Left ventricle myocardium inferior (tissue), 1 donor: ENCODE measurements around the gene ATP8B2. TPM values are rescaled to one million over a fixed set of nuclear protein-coding genes. Genes with fewer than 3 reads are reported as not detected.

Experiments
- DNase-seq: peaks from one replicate; pipeline ENCODE4 v3.0.0-alpha.2; 2020
- H3K27ac ChIP-seq: fragments of 200-600 bp; replicated peaks from 2 replicates; pipeline ENCODE4 v1.8.0; 2021
- H3K27me3 ChIP-seq: fragments of 200-600 bp; 2 replicates; pipeline ENCODE4 v1.8.0; 2021; ENCODE audit warnings: low read depth
- H3K36me3 ChIP-seq: fragments of 200-600 bp; 2 replicates; pipeline ENCODE4 v1.8.0; 2021
- H3K4me1 ChIP-seq: fragments of 200-600 bp; 2 replicates; pipeline ENCODE4 v1.8.0; 2021
- H3K4me3 ChIP-seq: fragments of 200-600 bp; 2 replicates; pipeline ENCODE4 v1.8.0; 2021; ENCODE audit warnings: mild to moderate bottlenecking, moderate library complexity
- H3K9me3 ChIP-seq: fragments of 200-600 bp; replicated peaks from 2 replicates; pipeline ENCODE4 v1.8.0; 2021
- CTCF ChIP-seq: fragments of 200-600 bp; IDR thresholded peaks from 2 replicates; pipeline ENCODE4 v1.8.0; 2021; ENCODE audit warnings: antibody characterized with exemption, mild to moderate bottlenecking, borderline replicate concordance
- intact Hi-C: fragments of 100-400 bp; cut with micrococcal nuclease; formaldehyde crosslinking; loops from one replicate; pipeline ENCODE4 v1.11.0; 2022
- total RNA-seq: library from RNA; stranded (reverse); fragmentation: NEBNext Ultra II Directional; extraction: Animal tissue kit (Norgen Biotek cat#: 25700); gene quantifications from one replicate; pipeline ENCODE4 v1.2.1, GENCODE V29; 2021
- donor health status: DM: no; HTN: yes; CAD: no; lungs with severe emphysema.

Gene ATP8B2
- total RNA-seq, 1 donor from 2014 or later, result 11.8 TPM

GRCh38 chr1:154344977-154345837 lies 19.9 kb downstream of the ATP8B2 start:
- peaks cover 15% of the 10 kb centered on the region for H3K4me1 ChIP-seq
- H3K36me3 ChIP-seq, result peaks cover 91% of the 10 kb centered on the region
- no peak for DNase-seq
- H3K9me3 ChIP-seq, result no peaks in the 10 kb centered on the region
- H3K27ac ChIP-seq, result no peak overlapping the region
- H3K27me3 ChIP-seq, result no peaks in the 10 kb centered on the region
- TF ChIP-seq CTCF, result peak; percentile 54
- H3K4me3 ChIP-seq, result no peak overlapping the region
- intact Hi-C loops, result no loop called here

GRCh38 chr1:154346276-154346917 lies 21.1 kb downstream of the ATP8B2 start:
- H3K9me3 ChIP-seq, result no peaks in the 10 kb centered on the region
- H3K4me1 ChIP-seq, result peaks cover 15% of the 10 kb centered on the region
- intact Hi-C loops, result no loop called here
- no peak overlapping the region for H3K27ac ChIP-seq
- no peak overlapping the region for H3K4me3 ChIP-seq
- no peak for TF ChIP-seq CTCF
- no peak for DNase-seq
- H3K27me3 ChIP-seq, result no peaks in the 10 kb centered on the region
- H3K36me3 ChIP-seq, result peaks cover 79% of the 10 kb centered on the region

- Histone ChIP-seq H3K36me3 (peaks cover 64% of the 10 kb centered on the region), H3K4me1 (peaks cover 19% of the 10 kb centered on the region), H3K4me3 (no peak overlapping the region), H3K27me3 (no peaks in the 10 kb centered on the region), H3K9me3 (no peaks in the 10 kb centered on the region), H3K27ac (no peak overlapping the region)
- DNase-seq, result no peak
- TF ChIP-seq CTCF, result no peak
- intact Hi-C loops, result no loop called here
Observed at GRCh38 chr1:154347961-154348360, 22.6 kb downstream of the ATP8B2 start.

- intact Hi-C loops, result no loop called here
- H3K9me3 ChIP-seq, result no peaks in the 10 kb centered on the region
- H3K27me3 ChIP-seq, result no peaks in the 10 kb centered on the region
- H3K4me1 ChIP-seq, result peaks cover 24% of the 10 kb centered on the region
- TF ChIP-seq CTCF, result no peak
- no peak for DNase-seq
- peaks cover 58% of the 10 kb centered on the region for H3K36me3 ChIP-seq
- H3K4me3 ChIP-seq, result no peak overlapping the region
- H3K27ac ChIP-seq, result peak overlapping the region; percentile 34
Observed at GRCh38 chr1:154348429-154349076, 23.2 kb downstream of the ATP8B2 start.

GRCh38 chr1:154349121-154349520 lies 23.8 kb downstream of the ATP8B2 start:
- no peaks in the 10 kb centered on the region for H3K27me3 ChIP-seq
- peaks cover 25% of the 10 kb centered on the region for H3K4me1 ChIP-seq
- intact Hi-C loops, result no loop called here
- peak overlapping the region; percentile 34 for H3K27ac ChIP-seq
- no peaks in the 10 kb centered on the region for H3K9me3 ChIP-seq
- no peak overlapping the region for H3K4me3 ChIP-seq
- no peak for TF ChIP-seq CTCF
- DNase-seq, result no peak
- peaks cover 53% of the 10 kb centered on the region for H3K36me3 ChIP-seq
